Left ventricle myocardium superior (tissue), 1 donor: ENCODE measurements around the gene KRT75. TPM values are rescaled to one million over a fixed set of nuclear protein-coding genes. Genes with fewer than 3 reads are reported as not detected.
"Not testable (repeated sequence)": the region's sequence is repeated elsewhere in the genome, so short reads cannot be mapped to it uniquely, and the experiment has no call there.

ENCODE experiments used
- ATAC-seq: fragments of 200-7000 bp; cut with Tn5 transposase; one replicate; pipeline ENCODE4 v1.9.1; 2020; ENCODE audit warnings: mild to moderate bottlenecking, moderate library complexity
- DNase-seq: peaks from one replicate; pipeline ENCODE4 v3.0.0-alpha.2; 2020
- intact Hi-C: fragments of 100-400 bp; cut with micrococcal nuclease; formaldehyde crosslinking; loops from one replicate; pipeline ENCODE4 v1.11.0; 2022
- long read RNA-seq: library from polyadenylated mRNA; unstranded; transcript quantifications from one replicate; pipeline ENCODE4 v2.0.0, GENCODE V29; 2021
- total RNA-seq: library from RNA; stranded (reverse); fragmentation: NEBNext Ultra II Directional; extraction: Animal tissue kit (Norgen Biotek cat#: 25700); gene quantifications from one replicate; pipeline ENCODE4 v1.2.1, GENCODE V29; 2021
- donor health status: DM: no; HTN: yes; CAD: no; lungs with severe emphysema.

Gene KRT75
- not detected for total RNA-seq
- long read RNA-seq, result 0 reads

- intact Hi-C loops, result no loop called here
- no peak for ATAC-seq
- DNase-seq, result no peak
These were observed at the start of gene KRT75 for GRCh38 chr12:52434081-52434733. TSS of gene KRT75 (minus strand) at chr12:52434371. CDS start at chr12:52434304, 67 bp downstream.

GRCh38 chr12:52480073-52480472 is 45.9 kb upstream of the KRT75 start:
- intact Hi-C loops, result no loop called here
- no peak for ATAC-seq
- DNase-seq, result no peak

GRCh38 chr12:52477651-52478050 is 43.5 kb upstream of the KRT75 start:
- intact Hi-C loops, result no loop called here
- no peak for ATAC-seq
- no peak for DNase-seq

GRCh38 chr12:52474212-52474611 is 40.0 kb upstream of the KRT75 start:
- intact Hi-C loops, result no loop called here
- DNase-seq (no peak), ATAC-seq (no peak)

GRCh38 chr12:52473768-52474167 is 39.6 kb upstream of the KRT75 start, which contains the start of gene KRT6C:
TSS of gene KRT6C (minus strand) at chr12:52473805. CDS start at chr12:52473737, 68 bp downstream.
- no peak for ATAC-seq
- intact Hi-C loops, result no loop called here
- DNase-seq, result no peak

GRCh38 chr12:52469853-52470252 is 35.7 kb upstream of the KRT75 start:
- no peak for ATAC-seq
- intact Hi-C loops, result no loop called here
- no peak for DNase-seq

- DNase-seq, result no peak
- ATAC-seq, result no peak
- intact Hi-C loops, result no loop called here
These were observed 30.7 kb upstream of the KRT75 start for GRCh38 chr12:52464897-52465296.

- peak; percentile 68 for DNase-seq
- intact Hi-C loops, result no loop called here
- ATAC-seq, result peak; percentile 17
These were observed 27.5 kb upstream of the KRT75 start for GRCh38 chr12:52461693-52462092.

- ATAC-seq, result no peak
- no peak for DNase-seq
- intact Hi-C loops, result no loop called here
These were observed 24.7 kb upstream of the KRT75 start for GRCh38 chr12:52458861-52459260.

- intact Hi-C loops, result no loop called here
- DNase-seq (no peak), ATAC-seq (no peak)
These were observed 21.6 kb upstream of the KRT75 start for GRCh38 chr12:52455821-52456220.

- intact Hi-C loops, result no loop called here
- ATAC-seq, result no peak
- no peak for DNase-seq
These were observed 20.4 kb upstream of the KRT75 start for GRCh38 chr12:52454411-52455201.

- no peak for ATAC-seq
- intact Hi-C loops, result no loop called here
- DNase-seq, result no peak
These were observed 17.9 kb upstream of the KRT75 start, which contains the start of gene KRT6B for GRCh38 chr12:52452101-52452500. TSS of gene KRT6B (minus strand) at chr12:52452146. CDS start at chr12:52452078, 68 bp downstream.

GRCh38 chr12:52448228-52448627 is 14.1 kb upstream of the KRT75 start:
- intact Hi-C loops, result no loop called here
- DNase-seq (no peak), ATAC-seq (no peak)

GRCh38 chr12:52447196-52447595 is 13.0 kb upstream of the KRT75 start:
- intact Hi-C loops, ATAC-seq, DNase-seq: not testable (repeated sequence)

- no peak for DNase-seq
- intact Hi-C loops, result no loop called here
- ATAC-seq, result no peak
These were observed 12.3 kb upstream of the KRT75 start for GRCh38 chr12:52446367-52447045.

- intact Hi-C loops, result no loop called here
- no peak for DNase-seq
These were observed 11.7 kb upstream of the KRT75 start for GRCh38 chr12:52445876-52446275.

GRCh38 chr12:52444647-52445595 is 10.8 kb upstream of the KRT75 start:
- DNase-seq, result no peak
- intact Hi-C loops, result no loop called here
- ATAC-seq, result no peak

More at GRCh38 chr12:52445876-52446275, 11.7 kb upstream of the KRT75 start:
- no peak for ATAC-seq

- intact Hi-C loops, result no loop called here
- ATAC-seq, result no peak
- no peak for DNase-seq
These were observed 9.8 kb upstream of the KRT75 start for GRCh38 chr12:52443966-52444365.

GRCh38 chr12:52442600-52443061 is 8.5 kb upstream of the KRT75 start:
- DNase-seq, result no peak
- intact Hi-C loops, result no loop called here
- ATAC-seq, result peak; percentile 72
